ENCODE data around the gene HHAT. TPM values are rescaled to one million over a fixed set of nuclear protein-coding genes. Genes with fewer than 3 reads are reported as not detected.

Gene HHAT
- polyA plus RNA-seq, 4 donors: 12.7 to 14.2 (median 13.9) TPM

GRCh38 chr1:210586771-210587170, 258.1 kb downstream of the HHAT start:
- DNase-seq (ENCODE audit: low read depth in 4 of 4, low spot score in 2 of 4): no peak

- DNase-seq (ENCODE audit: low read depth in 4 of 4, low spot score in 2 of 4): no peak
Measured at GRCh38 chr1:210587566-210587965, 258.9 kb downstream of the HHAT start.

GRCh38 chr1:210588357-210588756, 259.7 kb downstream of the HHAT start:
- DNase-seq (ENCODE audit: low read depth in 4 of 4, low spot score in 2 of 4): no peak

- DNase-seq (ENCODE audit: low read depth in 4 of 4, low spot score in 2 of 4): no peak
Measured at GRCh38 chr1:210588946-210589345, 260.2 kb downstream of the HHAT start.

- no peak for DNase-seq (ENCODE audit: low read depth in 4 of 4, low spot score in 2 of 4)
Measured at GRCh38 chr1:210591214-210591613, 262.5 kb downstream of the HHAT start.

GRCh38 chr1:210594605-210595004, 265.9 kb downstream of the HHAT start:
- no peak for DNase-seq (ENCODE audit: low read depth in 4 of 4, low spot score in 2 of 4)

- DNase-seq (ENCODE audit: low read depth in 4 of 4, low spot score in 2 of 4): no peak
Measured at GRCh38 chr1:210596641-210597040, 267.9 kb downstream of the HHAT start.

GRCh38 chr1:210597555-210598134, 268.9 kb downstream of the HHAT start:
- no peak for DNase-seq (ENCODE audit: low read depth in 4 of 4, low spot score in 2 of 4)

GRCh38 chr1:210598135-210598652, 269.5 kb downstream of the HHAT start:
- DNase-seq (ENCODE audit: low read depth in 4 of 4, low spot score in 2 of 4): no peak

GRCh38 chr1:210600421-210601159, 271.9 kb downstream of the HHAT start:
- no peak for DNase-seq (ENCODE audit: low read depth in 4 of 4, low spot score in 2 of 4)

- DNase-seq (ENCODE audit: low read depth in 4 of 4, low spot score in 2 of 4): no peak
Measured at GRCh38 chr1:210603123-210603522, 274.4 kb downstream of the HHAT start.

- no peak for DNase-seq (ENCODE audit: low read depth in 4 of 4, low spot score in 2 of 4)
Measured at GRCh38 chr1:210605099-210605498, 276.4 kb downstream of the HHAT start.

GRCh38 chr1:210607361-210607760, 278.7 kb downstream of the HHAT start:
- DNase-seq (ENCODE audit: low read depth in 4 of 4, low spot score in 2 of 4): no peak

- no peak for DNase-seq (ENCODE audit: low read depth in 4 of 4, low spot score in 2 of 4)
Measured at GRCh38 chr1:210608767-210609166, 280.1 kb downstream of the HHAT start.

GRCh38 chr1:210616356-210616755, 287.7 kb downstream of the HHAT start:
- DNase-seq (ENCODE audit: low read depth in 4 of 4, low spot score in 2 of 4): no peak

- DNase-seq (ENCODE audit: low read depth in 4 of 4, low spot score in 2 of 4): no peak
Measured at GRCh38 chr1:210617293-210617692, 288.6 kb downstream of the HHAT start.

GRCh38 chr1:210618369-210618768, 289.7 kb downstream of the HHAT start:
- DNase-seq (ENCODE audit: low read depth in 4 of 4, low spot score in 2 of 4): no peak

- DNase-seq (ENCODE audit: low read depth in 4 of 4, low spot score in 2 of 4): no peak
Measured at GRCh38 chr1:210620867-210621488, 292.3 kb downstream of the HHAT start.

GRCh38 chr1:210621712-210622111, 293.0 kb downstream of the HHAT start:
- no peak for DNase-seq (ENCODE audit: low read depth in 4 of 4, low spot score in 2 of 4)

GRCh38 chr1:210624722-210625121, 296.0 kb downstream of the HHAT start:
- no peak for DNase-seq (ENCODE audit: low read depth in 4 of 4, low spot score in 2 of 4)

- DNase-seq (ENCODE audit: low read depth in 4 of 4, low spot score in 2 of 4): no peak
Measured at GRCh38 chr1:210625715-210626114, 297.0 kb downstream of the HHAT start.

- no peak for DNase-seq (ENCODE audit: low read depth in 4 of 4, low spot score in 2 of 4)
Measured at GRCh38 chr1:210626341-210626740, 297.6 kb downstream of the HHAT start.

All from left renal cortex interstitium (tissue), 4 donors.